Neural progenitor cell (in vitro differentiated cells): ENCODE data around the gene DCTN5. TPM values are rescaled to one million over a fixed set of nuclear protein-coding genes. Genes with fewer than 3 reads are reported as not detected.

Source experiments
- DNase-seq: peaks from one replicate; pipeline ENCODE4 v3.0.0-alpha.2; 2016; ENCODE audit warnings: low spot score
- H2AFZ ChIP-seq: fragments of 200-600 bp; sonication (generic); replicated peaks from 2 replicates; pipeline ENCODE4 v1.6.1; 2016; ENCODE audit warnings: antibody characterized with exemption
- H3F3A ChIP-seq: fragments of 200-600 bp; sonication (generic); 2 replicates; pipeline ENCODE4 v1.6.1; 2016; ENCODE audit warnings: antibody characterized with exemption, low read depth
- H3K27ac ChIP-seq: fragments of 200-600 bp; sonication (generic); 2 replicates; pipeline ENCODE4 v1.5.1; 2016; ENCODE audit warnings: mild to moderate bottlenecking
- H3K27me3 ChIP-seq: fragments of 200-600 bp; sonication (generic); 2 replicates; pipeline ENCODE4 v1.6.1; 2016; ENCODE audit warnings: mild to moderate bottlenecking, moderate library complexity
- H3K36me3 ChIP-seq: fragments of 200-600 bp; sonication (generic); 2 replicates; pipeline ENCODE4 v1.5.1; 2016
- H3K4me1 ChIP-seq: fragments of 200-600 bp; sonication (generic); 2 replicates; pipeline ENCODE4 v1.6.1; 2016; ENCODE audit warnings: mixed run types
- H3K4me2 ChIP-seq: fragments of 200-600 bp; sonication (generic); 2 replicates; pipeline ENCODE4 v1.6.1; 2016
- H3K4me3 ChIP-seq: fragments of 200-600 bp; sonication (generic); 2 replicates; pipeline ENCODE4 v1.5.1; 2016
- H3K79me2 ChIP-seq: fragments of 200-600 bp; sonication (generic); 2 replicates; pipeline ENCODE4 v1.6.1; 2016; ENCODE audit warnings: low read depth
- H3K9ac ChIP-seq: fragments of 200-600 bp; sonication (generic); 2 replicates; pipeline ENCODE4 v1.6.1; 2016
- H3K9me3 ChIP-seq: fragments of 200-600 bp; sonication (generic); 2 replicates; pipeline ENCODE4 v1.5.1; 2016; ENCODE audit warnings: low read depth
- H4K20me1 ChIP-seq: fragments of 200-600 bp; sonication (generic); 2 replicates; pipeline ENCODE4 v1.6.1; 2016; ENCODE audit warnings: low read depth
- H3K27ac Mint-ChIP-seq: 3 replicates; pipeline ENCODE4 v1.8.0; 2021; ENCODE audit warnings: mixed read lengths
- H3K27me3 Mint-ChIP-seq: 2 replicates; pipeline ENCODE4 v1.8.0; 2022; ENCODE audit warnings: low read depth, mild to moderate bottlenecking, inconsistent platforms, moderate library complexity, mixed read lengths; ENCODE audit not compliant: insufficient read depth
- H3K36me3 Mint-ChIP-seq: 3 replicates; pipeline ENCODE4 v1.8.0; 2021; ENCODE audit warnings: mixed read lengths
- H3K4me1 Mint-ChIP-seq: 3 replicates; pipeline ENCODE4 v1.8.0; 2021; ENCODE audit warnings: mixed read lengths
- H3K4me3 Mint-ChIP-seq: 3 replicates; pipeline ENCODE4 v1.8.0; 2021; ENCODE audit warnings: mild to moderate bottlenecking, moderate library complexity, mixed read lengths
- H3K9me3 Mint-ChIP-seq: 3 replicates; pipeline ENCODE4 v1.8.0; 2020; ENCODE audit warnings: mixed read lengths
- EZH2 ChIP-seq: fragments of 200-600 bp; sonication (generic); IDR thresholded peaks from 2 replicates; pipeline ENCODE4 v1.6.1; 2017; ENCODE audit warnings: antibody characterized with exemption, mild to moderate bottlenecking, moderate library complexity
- EZH2phosphoT487 ChIP-seq: fragments of 200-600 bp; sonication (generic); IDR thresholded peaks from 2 replicates; pipeline ENCODE4 v1.6.1; 2017; ENCODE audit warnings: antibody characterized with exemption
- total RNA-seq: library from RNA; depleted of rRNA; stranded (reverse); fragments of >200 nt; gene quantifications from 2 replicates; pipeline ENCODE4 v1.2.3, GENCODE V29; 2015; ENCODE audit warnings: low replicate concordance
- TF ChIP-seq, protein P1 (sequence below): fragments of 200-600 bp; sonication (generic); IDR thresholded peaks from 2 replicates; pipeline ENCODE4 v1.5.1; 2017; ENCODE audit warnings: antibody characterized with exemption, mild to moderate bottlenecking

Gene DCTN5
- total RNA-seq, 1 donor from 2014 or later = 35.7 TPM

DNA sequence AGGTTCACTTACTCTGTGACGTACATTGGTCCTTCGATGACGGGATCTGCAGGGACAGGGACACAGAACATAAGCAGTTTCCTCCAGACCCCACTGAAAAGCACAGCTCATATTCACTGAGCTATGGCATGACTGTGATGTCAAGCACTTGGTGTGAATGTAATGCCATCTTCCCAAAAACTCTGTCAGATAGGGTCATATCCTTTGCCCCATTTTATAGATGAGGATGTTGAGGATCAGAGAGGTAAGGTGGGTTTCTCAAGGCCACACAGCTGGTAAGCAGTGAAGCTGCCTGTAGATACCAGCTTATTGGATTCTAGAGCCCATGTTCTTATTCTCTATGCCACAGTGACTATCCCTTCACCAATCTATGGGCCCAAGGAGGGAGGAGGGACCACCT, 69.2 kb downstream of the DCTN5 start:
- no peaks in the 10 kb centered on the region for H4K20me1 ChIP-seq
- H3K4me1 ChIP-seq = no peaks in the 10 kb centered on the region
- no peak for DNase-seq
- no peaks in the 10 kb centered on the region for H3K79me2 ChIP-seq
- no peaks in the 10 kb centered on the region for H3F3A ChIP-seq
- H3K4me2 ChIP-seq = no peak overlapping the region
- Mint-ChIP-seq H3K36me3 (no peaks in the 10 kb centered on the region), H3K27me3 (peaks cover 18% of the 10 kb centered on the region), H3K27ac (no peak overlapping the region), H3K4me1 (no peaks in the 10 kb centered on the region), H3K4me3 (no peak overlapping the region), H3K9me3 (peaks cover 16% of the 10 kb centered on the region)
- TF ChIP-seq, protein P1, sequence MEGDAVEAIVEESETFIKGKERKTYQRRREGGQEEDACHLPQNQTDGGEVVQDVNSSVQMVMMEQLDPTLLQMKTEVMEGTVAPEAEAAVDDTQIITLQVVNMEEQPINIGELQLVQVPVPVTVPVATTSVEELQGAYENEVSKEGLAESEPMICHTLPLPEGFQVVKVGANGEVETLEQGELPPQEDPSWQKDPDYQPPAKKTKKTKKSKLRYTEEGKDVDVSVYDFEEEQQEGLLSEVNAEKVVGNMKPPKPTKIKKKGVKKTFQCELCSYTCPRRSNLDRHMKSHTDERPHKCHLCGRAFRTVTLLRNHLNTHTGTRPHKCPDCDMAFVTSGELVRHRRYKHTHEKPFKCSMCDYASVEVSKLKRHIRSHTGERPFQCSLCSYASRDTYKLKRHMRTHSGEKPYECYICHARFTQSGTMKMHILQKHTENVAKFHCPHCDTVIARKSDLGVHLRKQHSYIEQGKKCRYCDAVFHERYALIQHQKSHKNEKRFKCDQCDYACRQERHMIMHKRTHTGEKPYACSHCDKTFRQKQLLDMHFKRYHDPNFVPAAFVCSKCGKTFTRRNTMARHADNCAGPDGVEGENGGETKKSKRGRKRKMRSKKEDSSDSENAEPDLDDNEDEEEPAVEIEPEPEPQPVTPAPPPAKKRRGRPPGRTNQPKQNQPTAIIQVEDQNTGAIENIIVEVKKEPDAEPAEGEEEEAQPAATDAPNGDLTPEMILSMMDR = no peak
- TF ChIP-seq EZH2 (no peak), EZH2phosphoT487 (no peak)
- no peaks in the 10 kb centered on the region for H3K9me3 ChIP-seq
- H3K27me3 ChIP-seq = peaks cover 23% of the 10 kb centered on the region
- H3K27ac ChIP-seq = no peak overlapping the region
- no peaks in the 10 kb centered on the region for H3K36me3 ChIP-seq
- H2AFZ ChIP-seq = no peak overlapping the region
- no peak overlapping the region for H3K4me3 ChIP-seq
- no peak overlapping the region for H3K9ac ChIP-seq

DNA sequence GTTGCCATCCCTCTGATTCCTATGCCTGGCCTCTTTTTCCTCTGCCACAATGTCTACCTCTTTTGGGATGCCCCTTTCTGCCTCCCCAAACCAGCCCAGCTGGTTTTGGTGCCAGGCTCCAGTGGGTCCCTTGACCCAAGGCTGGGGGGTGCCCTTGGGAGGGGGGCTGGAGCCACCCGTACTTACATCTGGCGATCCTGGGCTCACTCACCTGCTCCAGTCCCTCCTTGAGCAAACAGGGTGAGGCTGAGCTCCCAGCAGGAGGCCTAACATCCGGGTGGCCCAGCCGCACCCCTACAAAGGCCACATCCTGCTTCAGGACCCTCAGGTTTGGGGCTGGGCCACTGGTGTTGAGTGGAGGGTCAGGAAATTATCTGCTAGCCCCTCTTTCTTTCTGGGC, 70.5 kb downstream of the DCTN5 start:
- H3K4me1 ChIP-seq = no peaks in the 10 kb centered on the region
- H3K9me3 ChIP-seq = no peaks in the 10 kb centered on the region
- H3K4me3 Mint-ChIP-seq = no peak overlapping the region
- H3K27me3 Mint-ChIP-seq = peaks cover 22% of the 10 kb centered on the region
- no peak overlapping the region for H3K4me2 ChIP-seq
- no peaks in the 10 kb centered on the region for H4K20me1 ChIP-seq
- peaks cover 16% of the 10 kb centered on the region for H3K9me3 Mint-ChIP-seq
- TF ChIP-seq EZH2phosphoT487 = no peak
- TF ChIP-seq, protein P1 = no peak
- no peak for TF ChIP-seq EZH2
- H3K4me1 Mint-ChIP-seq = no peaks in the 10 kb centered on the region
- no peak overlapping the region for H3K4me3 ChIP-seq
- no peak overlapping the region for H2AFZ ChIP-seq
- H3K27ac Mint-ChIP-seq = no peak overlapping the region
- no peaks in the 10 kb centered on the region for H3K79me2 ChIP-seq
- H3K9ac ChIP-seq = no peak overlapping the region
- no peaks in the 10 kb centered on the region for H3F3A ChIP-seq
- peaks cover 23% of the 10 kb centered on the region for H3K27me3 ChIP-seq
- H3K27ac ChIP-seq = no peak overlapping the region
- no peak for DNase-seq
- no peaks in the 10 kb centered on the region for H3K36me3 Mint-ChIP-seq
- no peaks in the 10 kb centered on the region for H3K36me3 ChIP-seq

DNA sequence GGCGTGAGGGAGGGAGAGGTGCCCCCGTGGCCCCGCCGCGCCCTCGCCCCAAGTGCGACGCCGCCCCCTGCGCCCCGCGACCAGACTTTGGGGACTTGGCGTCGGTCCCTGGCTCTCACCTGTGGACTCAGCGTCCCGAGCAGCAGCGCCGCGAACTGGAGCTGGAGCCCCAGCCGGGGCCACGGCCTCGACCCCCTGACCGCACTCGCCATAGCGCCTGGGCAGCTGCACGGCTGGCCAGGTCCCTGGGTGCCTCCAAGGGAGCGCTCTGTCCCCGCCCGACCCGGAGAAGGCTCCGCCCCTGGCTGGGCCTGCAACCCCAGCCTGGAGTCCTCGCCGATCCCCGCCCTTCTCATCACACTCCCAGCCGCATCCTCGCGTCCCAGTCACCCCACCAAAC, 71.7 kb downstream of the DCTN5 start, which contains the start of gene ERN2:
TSS of gene ERN2 (minus strand) at position 247 of the 400 bp plus-strand sequence. CDS start at position 212, 35 bp downstream.
- no peak within 1 kb of the TSS for H3K4me3 Mint-ChIP-seq
- peak within 1 kb of the TSS; percentile 76 for H3K4me2 ChIP-seq

More for the DNA sequence above, 71.7 kb downstream of the DCTN5 start, which contains the start of gene ERN2:
- no peak within 1 kb of the TSS for H3K27ac ChIP-seq
- no peaks in the 10 kb centered on the region for H4K20me1 ChIP-seq
- peak within 1 kb of the TSS; percentile 38 for H3K4me3 ChIP-seq
- Mint-ChIP-seq H3K9me3 (peaks cover 16% of the 10 kb centered on the region), H3K27ac (no peak within 1 kb of the TSS), H3K4me1 (no peaks in the 10 kb centered on the region), H3K36me3 (no peaks in the 10 kb centered on the region), H3K27me3 (peaks cover 24% of the 10 kb centered on the region)
- peak; percentile 50 for DNase-seq
- no peaks in the 10 kb centered on the region for H3K9me3 ChIP-seq
- TF ChIP-seq, protein P1 = no peak
- no peak for TF ChIP-seq EZH2
- no peak for TF ChIP-seq EZH2phosphoT487
- H3K79me2 ChIP-seq = no peaks in the 10 kb centered on the region
- H3K9ac ChIP-seq = no peak within 1 kb of the TSS
- peaks cover 23% of the 10 kb centered on the region for H3K27me3 ChIP-seq
- no peaks in the 10 kb centered on the region for H3F3A ChIP-seq
- no peaks in the 10 kb centered on the region for H3K4me1 ChIP-seq
- no peaks in the 10 kb centered on the region for H3K36me3 ChIP-seq
- peak within 1 kb of the TSS; percentile 98 for H2AFZ ChIP-seq
